ENCODE results near the gene HOXB9. TPM values are rescaled to one million over a fixed set of nuclear protein-coding genes. Genes with fewer than 3 reads are reported as not detected.

HOXB9 gene
- total RNA-seq, 1 experiment from 2014 or later: 0.11 TPM

- Histone ChIP-seq H3K9me3 (replicated peaks) (no peaks in the 10 kb centered on the region), H3K4me1 (replicated peaks) (peaks cover 20% of the 10 kb centered on the region), H3K27me3 (replicated peaks) (peaks cover 98% of the 10 kb centered on the region), H3K4me3 (no peak overlapping the region), H3K27ac (no peak overlapping the region), H3K36me3 (no peaks in the 10 kb centered on the region)
- DNase-seq (ENCODE audit: low read depth in 1 of 2, low spot score in 2 of 2): no peak
These were observed 2.0 kb downstream of the HOXB9 start for GRCh38 chr17:48624118-48624517.

DNA sequence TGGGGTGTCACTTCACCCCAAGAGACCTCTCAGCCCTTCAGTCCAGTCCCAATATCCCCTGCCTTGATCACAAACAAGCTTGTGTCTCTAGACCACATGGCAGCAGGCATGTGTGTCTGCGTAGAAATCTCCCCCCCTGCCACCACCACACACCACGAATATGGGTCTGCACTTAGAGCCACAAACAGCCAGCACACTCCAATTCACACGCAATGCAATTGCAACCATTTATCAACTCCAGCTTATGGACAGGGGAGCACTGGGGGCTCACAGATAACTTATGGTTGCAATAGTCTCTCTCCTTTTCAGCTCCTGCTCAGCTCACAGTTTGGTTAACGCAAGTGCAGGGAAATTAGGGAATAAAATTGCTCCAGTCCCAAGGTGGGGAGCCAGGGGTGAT, 2.6 kb downstream of the HOXB9 start:
- no peak for DNase-seq (ENCODE audit: low read depth in 1 of 2, low spot score in 2 of 2)
- H3K9me3 ChIP-seq (replicated peaks): no peaks in the 10 kb centered on the region
- H3K27me3 ChIP-seq (replicated peaks): peaks cover 98% of the 10 kb centered on the region
- peaks cover 20% of the 10 kb centered on the region for H3K4me1 ChIP-seq (replicated peaks)
- H3K4me3 ChIP-seq: no peak overlapping the region
- no peaks in the 10 kb centered on the region for H3K36me3 ChIP-seq
- H3K27ac ChIP-seq: no peak overlapping the region

DNA sequence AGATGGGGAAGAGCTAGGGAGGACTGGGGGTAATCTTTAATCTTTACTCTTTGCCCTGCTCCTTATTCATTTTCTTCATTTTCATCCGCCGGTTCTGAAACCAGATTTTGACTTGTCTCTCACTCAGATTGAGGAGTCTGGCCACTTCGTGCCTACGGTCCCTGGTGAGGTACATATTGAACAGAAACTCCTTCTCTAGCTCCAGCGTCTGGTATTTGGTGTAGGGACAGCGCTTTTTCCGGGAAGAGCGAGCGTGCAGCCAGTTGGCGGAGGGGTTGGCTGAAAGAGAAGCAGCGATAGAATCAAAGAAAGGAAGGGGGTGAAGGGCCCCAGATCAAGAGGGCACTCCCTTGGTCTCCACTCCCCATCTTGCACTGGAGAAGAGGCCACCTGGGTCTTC, 3.3 kb downstream of the HOXB9 start:
- DNase-seq (ENCODE audit: low read depth in 1 of 2, low spot score in 2 of 2): no peak
- Histone ChIP-seq H3K4me3 (no peak overlapping the region), H3K9me3 (replicated peaks) (no peaks in the 10 kb centered on the region), H3K27ac (no peak overlapping the region), H3K36me3 (no peaks in the 10 kb centered on the region), H3K4me1 (replicated peaks) (peaks cover 20% of the 10 kb centered on the region), H3K27me3 (replicated peaks) (peaks cover 98% of the 10 kb centered on the region)

DNA sequence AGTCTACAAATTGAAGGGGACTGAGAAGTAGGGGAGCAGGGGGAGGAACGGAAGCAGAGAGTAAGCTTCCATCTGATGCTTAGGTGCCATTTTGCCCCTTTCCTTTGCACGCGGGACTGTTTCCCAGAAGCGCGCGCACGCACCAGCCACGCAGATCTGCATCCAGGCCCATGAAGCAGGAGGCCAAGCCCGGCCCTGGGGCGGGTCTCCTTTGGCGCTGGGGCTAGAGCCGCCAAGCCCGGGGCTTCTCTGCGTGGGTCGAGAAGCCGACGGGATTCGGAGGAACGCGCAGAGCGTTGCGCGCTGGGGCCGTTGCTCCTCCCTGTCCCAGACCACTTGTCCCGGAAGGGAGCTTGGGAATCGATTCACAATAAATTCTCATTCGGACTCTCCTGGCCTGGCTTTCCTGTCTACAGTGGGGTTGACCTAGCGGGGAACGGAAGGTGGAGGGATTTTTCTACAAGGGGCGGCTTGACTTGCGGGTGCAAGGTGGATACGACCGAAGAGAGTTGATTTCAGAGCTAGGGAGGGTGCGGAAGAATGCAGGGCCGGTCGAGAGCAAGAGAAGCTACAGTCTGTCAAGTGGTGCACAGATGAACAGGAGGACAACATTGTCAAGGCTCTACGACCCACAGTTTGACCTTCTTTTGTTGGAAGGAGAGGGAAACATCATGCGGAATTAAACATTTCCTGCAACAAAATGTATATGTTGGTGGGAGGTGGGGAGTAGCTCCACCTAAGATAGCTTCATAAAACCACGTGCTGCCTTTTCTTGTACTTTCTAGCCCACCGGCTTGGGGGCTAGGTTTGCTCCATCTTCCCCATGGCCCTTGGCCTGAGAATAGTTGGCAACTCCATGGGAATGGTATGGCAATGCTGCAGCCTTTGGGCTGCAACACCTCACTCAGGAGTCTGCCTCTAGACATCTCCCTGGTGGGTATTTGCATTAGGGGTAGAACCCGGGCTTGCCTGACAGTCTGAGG, 4.5 kb downstream of the HOXB9 start:
- Histone ChIP-seq H3K27ac (no peak overlapping the region), H3K27me3 (replicated peaks) (peaks cover 98% of the 10 kb centered on the region), H3K4me3 (no peak overlapping the region), H3K4me1 (replicated peaks) (peaks cover 19% of the 10 kb centered on the region), H3K9me3 (replicated peaks) (no peaks in the 10 kb centered on the region), H3K36me3 (no peaks in the 10 kb centered on the region)
- DNase-seq (ENCODE audit: low read depth in 1 of 2, low spot score in 2 of 2): no peak

GRCh38 chr17:48620461-48621139, 5.6 kb downstream of the HOXB9 start:
- no peak for DNase-seq (ENCODE audit: low read depth in 1 of 2, low spot score in 2 of 2)

GRCh38 chr17:48619826-48620449, 6.2 kb downstream of the HOXB9 start:
- H3K9me3 ChIP-seq (replicated peaks): no peaks in the 10 kb centered on the region
- no peaks in the 10 kb centered on the region for H3K36me3 ChIP-seq
- H3K27ac ChIP-seq: no peak overlapping the region
- H3K27me3 ChIP-seq (replicated peaks): peaks cover 100% of the 10 kb centered on the region
- peaks cover 3% of the 10 kb centered on the region for H3K4me1 ChIP-seq (replicated peaks)
- no peak for DNase-seq (ENCODE audit: low read depth in 1 of 2, low spot score in 2 of 2)
- no peak overlapping the region for H3K4me3 ChIP-seq

More at GRCh38 chr17:48620461-48621139, 5.6 kb downstream of the HOXB9 start:
- H3K27me3 ChIP-seq (replicated peaks): peaks cover 100% of the 10 kb centered on the region
- H3K27ac ChIP-seq: no peak overlapping the region
- H3K4me1 ChIP-seq (replicated peaks): peaks cover 9% of the 10 kb centered on the region
- no peak overlapping the region for H3K4me3 ChIP-seq
- H3K9me3 ChIP-seq (replicated peaks): no peaks in the 10 kb centered on the region
- H3K36me3 ChIP-seq: no peaks in the 10 kb centered on the region

- peaks cover 96% of the 10 kb centered on the region for H3K27me3 ChIP-seq (replicated peaks)
- H3K4me3 ChIP-seq: no peak overlapping the region
- no peak overlapping the region for H3K27ac ChIP-seq
- H3K4me1 ChIP-seq (replicated peaks): no peaks in the 10 kb centered on the region; the same call in 1 of the 2 replicates
- peak; percentile 87 to 89 for DNase-seq (ENCODE audit: low read depth in 1 of 2, low spot score in 2 of 2)
- H3K36me3 ChIP-seq: no peaks in the 10 kb centered on the region
- H3K9me3 ChIP-seq (replicated peaks): no peaks in the 10 kb centered on the region
These were observed 7.8 kb downstream of the HOXB9 start for GRCh38 chr17:48618256-48618896.

DNA sequence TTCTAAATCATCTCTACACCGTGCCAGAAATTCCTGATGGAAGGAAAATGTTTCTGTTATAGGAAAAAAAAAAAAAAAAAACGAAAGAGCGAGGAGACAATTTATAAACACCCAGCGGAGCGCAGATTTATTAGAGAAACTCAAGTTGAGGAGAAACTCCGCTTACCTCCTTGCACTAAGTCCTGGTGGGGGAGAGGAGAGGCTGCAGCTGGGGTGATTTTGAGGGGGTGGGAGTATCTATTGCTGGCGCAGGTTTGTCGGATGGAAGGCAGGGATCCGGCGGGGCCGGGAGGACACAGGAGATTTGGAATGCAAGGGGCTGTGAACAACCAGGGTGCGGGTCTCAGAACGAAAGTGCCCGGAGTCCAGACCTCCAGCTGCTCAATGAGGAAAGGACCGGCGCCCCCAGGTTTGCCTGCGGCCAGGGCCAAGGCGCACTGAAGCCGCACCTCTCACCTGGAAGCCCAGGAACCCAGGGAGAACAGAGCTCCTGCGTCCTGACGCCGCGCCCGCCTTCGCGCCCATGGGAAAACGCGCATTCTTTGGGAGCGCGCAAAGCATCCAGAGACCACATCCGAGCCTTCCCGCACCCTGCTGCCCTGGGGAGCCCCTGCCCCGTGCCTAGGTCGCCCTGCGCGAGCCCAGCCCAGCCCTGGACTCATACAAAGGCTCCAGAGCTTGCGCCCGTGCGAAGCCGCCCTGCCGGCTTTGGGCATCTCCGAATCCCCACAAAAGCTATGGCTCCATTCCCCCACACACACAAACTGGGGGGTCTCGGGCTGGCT, 8.5 kb downstream of the HOXB9 start:
- H3K36me3 ChIP-seq: no peaks in the 10 kb centered on the region
- peaks cover 4% of the 10 kb centered on the region for H3K4me1 ChIP-seq (replicated peaks)
- H3K4me3 ChIP-seq: no peak overlapping the region
- no peaks in the 10 kb centered on the region for H3K9me3 ChIP-seq (replicated peaks)
- H3K27me3 ChIP-seq (replicated peaks): peaks cover 88% of the 10 kb centered on the region
- DNase-seq (ENCODE audit: low read depth in 1 of 2, low spot score in 2 of 2): no peak
- no peak overlapping the region for H3K27ac ChIP-seq

- no peak overlapping the region for H3K27ac ChIP-seq
- no peak overlapping the region for H3K4me3 ChIP-seq
- peaks cover 81% of the 10 kb centered on the region for H3K27me3 ChIP-seq (replicated peaks)
- H3K4me1 ChIP-seq (replicated peaks): peaks cover 7% of the 10 kb centered on the region
- H3K36me3 ChIP-seq: no peaks in the 10 kb centered on the region
- H3K9me3 ChIP-seq (replicated peaks): no peaks in the 10 kb centered on the region
- no peak for DNase-seq (ENCODE audit: low read depth in 1 of 2, low spot score in 2 of 2)
These were observed 9.3 kb downstream of the HOXB9 start for GRCh38 chr17:48616717-48617470.

DNA sequence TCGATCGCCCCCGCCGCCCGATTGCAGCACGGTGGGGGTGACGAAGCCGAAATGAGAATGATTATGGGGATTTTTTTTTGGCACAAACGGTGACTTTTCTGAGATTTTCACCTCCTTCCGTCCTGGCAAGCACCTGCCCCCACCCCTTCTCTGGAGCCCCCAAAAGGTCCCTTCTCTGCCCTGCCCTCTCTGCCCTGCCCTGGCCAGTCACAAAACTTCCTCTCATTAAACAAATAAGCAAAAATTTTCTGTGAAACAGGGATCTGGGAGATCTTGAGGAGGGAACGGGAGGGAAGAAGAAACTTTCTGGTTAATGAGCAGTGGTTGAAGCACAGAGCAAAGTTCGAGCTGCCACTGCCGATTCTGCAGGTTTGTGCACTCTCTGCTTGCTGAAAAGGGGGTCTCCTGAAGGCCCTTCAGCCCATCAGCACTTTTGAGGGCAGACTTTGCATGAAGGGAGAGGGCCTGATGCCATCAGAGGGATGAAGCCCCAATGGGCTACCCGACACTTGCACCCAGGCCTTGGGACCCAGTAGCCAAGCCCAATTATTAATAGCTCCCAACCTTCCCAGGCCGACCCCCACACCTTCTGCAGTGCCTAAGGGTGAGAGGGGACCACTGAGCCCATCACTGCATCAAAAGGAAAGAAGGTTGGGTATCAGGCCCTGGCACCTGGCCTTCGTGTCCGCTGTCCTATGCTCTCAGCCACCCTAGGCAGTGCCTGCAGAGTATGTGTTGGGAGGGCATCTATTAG, 10.0 kb downstream of the HOXB9 start:
- Histone ChIP-seq H3K4me1 (replicated peaks) (peaks cover 11% of the 10 kb centered on the region), H3K27ac (no peak overlapping the region), H3K9me3 (replicated peaks) (no peaks in the 10 kb centered on the region), H3K4me3 (no peak overlapping the region), H3K36me3 (no peaks in the 10 kb centered on the region), H3K27me3 (replicated peaks) (peaks cover 73% of the 10 kb centered on the region)
- DNase-seq (ENCODE audit: low read depth in 1 of 2, low spot score in 2 of 2): no peak

- peaks cover 14% of the 10 kb centered on the region for H3K4me1 ChIP-seq (replicated peaks)
- no peak within 1 kb of the TSS for H3K27ac ChIP-seq
- no peaks in the 10 kb centered on the region for H3K9me3 ChIP-seq (replicated peaks)
- no peak for DNase-seq (ENCODE audit: low read depth in 1 of 2, low spot score in 2 of 2)
- H3K4me3 ChIP-seq: no peak within 1 kb of the TSS
- peaks cover 65% of the 10 kb centered on the region for H3K27me3 ChIP-seq (replicated peaks)
- no peaks in the 10 kb centered on the region for H3K36me3 ChIP-seq
These were observed 10.9 kb downstream of the HOXB9 start, which contains the start of gene HOXB8 for GRCh38 chr17:48615047-48615962. Gene HOXB8 (minus strand): TSS chr17:48615292. CDS start chr17:48614704, 588 bp downstream.

All from SJSA1 (cell line).